Endothelial cell of umbilical vein (primary cell): ENCODE results near the gene STOML1. TPM values are rescaled to one million over a fixed set of nuclear protein-coding genes. Genes with fewer than 3 reads are reported as not detected.

ENCODE experiments used
- Bru-seq: library from RNA; stranded (reverse); fragments of 400-500 nt; gene quantifications from one replicate; lab custom pipeline; 2021; lab: Mats Ljungman, UMichigan
- BruChase-seq, 2 experiments: library from RNA; stranded (reverse); fragments of 400-500 nt; gene quantifications; one replicate each; lab custom pipeline; 2021; lab: Mats Ljungman, UMichigan
- BruUV-seq: library from RNA; stranded (reverse); fragments of 400-500 nt; replicated peaks from 2 replicates; lab custom pipeline; 2021; lab: Mats Ljungman, UMichigan
- CTCF ChIA-PET: fragments of 300-600, 350-600 bp; sonication (Branson Sonifier 250); formaldehyde crosslinking; loops from one replicate; lab custom pipeline; 2021; ENCODE audit warnings: antibody characterized with exemption, inconsistent platforms; lab: Charles Lee
- POLR2A ChIA-PET: fragments of 300-600, 350-600 bp; sonication (Branson Sonifier 250); formaldehyde crosslinking; loops from one replicate; lab custom pipeline; 2021; ENCODE audit warnings: antibody characterized with exemption, inconsistent platforms; lab: Charles Lee
- DNase-seq: peaks from one replicate; pipeline ENCODE4 v3.0.0-alpha.2; 2011; ENCODE audit warnings: low read depth, low spot score
- FAIRE-seq: peaks from 2 replicates; lab custom pipeline; 2011; peaks lifted over from hg19 to GRCh38; lab: Jason Lieb, UNC
- H2AFZ ChIP-seq: 2 replicates; pipeline ENCODE4 v1.6.0; 2012; ENCODE audit warnings: low read depth, low read length, control low read depth, inconsistent platforms
- H3K27ac ChIP-seq: 2 replicates; pipeline ENCODE4 v1.5.1; 2011; ENCODE audit warnings: low read depth, mild to moderate bottlenecking, control low read depth, low read length, moderate library complexity; ENCODE audit not compliant: insufficient read depth
- H3K27me3 ChIP-seq, 2 experiments: 2 replicates each; pipeline versions ENCODE4 v1.6.0 to v1.6.1; 2011; ENCODE audit warnings: low read length in 2 of 2, mixed read lengths in 1 of 2; ENCODE audit not compliant: control insufficient read depth in 2 of 2, insufficient read depth in 2 of 2
- H3K36me3 ChIP-seq, 2 experiments: 2 replicates in 1 of 2; 3 replicates in 1 of 2; pipeline ENCODE4 v1.5.1; 2011; ENCODE audit warnings: low read length in 2 of 2, mild to moderate bottlenecking in 1 of 2, moderate library complexity in 1 of 2; ENCODE audit not compliant: control insufficient read depth in 2 of 2, insufficient read depth in 2 of 2; ENCODE audit errors: extremely low read depth in 1 of 2
- H3K4me1 ChIP-seq: 3 replicates; pipeline ENCODE4 v1.5.1; 2011; ENCODE audit warnings: mild to moderate bottlenecking, low read length; ENCODE audit not compliant: control insufficient read depth, insufficient read depth; ENCODE audit errors: extremely low read depth
- H3K4me2 ChIP-seq: 2 replicates; pipeline ENCODE4 v1.6.1; 2011; ENCODE audit warnings: low read length, control low read depth, mixed read lengths; ENCODE audit not compliant: insufficient read depth
- H3K4me3 ChIP-seq, 3 experiments: fragments of 200-600 bp in 1 of 3; sonication (generic), shearing (Covaris generic) in 1 of 3; replicated peaks in 1 of 3; 2 replicates each; pipeline ENCODE4 v1.5.1; 2011 to 2016; ENCODE audit warnings: control low read depth in 3 of 3, low read length in 3 of 3, mild to moderate bottlenecking in 2 of 3, inconsistent platforms in 1 of 3, low read depth in 1 of 3, moderate library complexity in 1 of 3; ENCODE audit not compliant: insufficient read depth in 1 of 3
- H3K79me2 ChIP-seq: 2 replicates; pipeline ENCODE4 v1.6.0; 2012; ENCODE audit warnings: low read length, inconsistent platforms; ENCODE audit not compliant: control insufficient read depth, insufficient read depth
- H3K9ac ChIP-seq: replicated peaks from 2 replicates; pipeline ENCODE3; 2011; ENCODE audit warnings: low read length, control low read depth; ENCODE audit not compliant: insufficient read depth; ENCODE audit errors: extremely low read depth
- H3K9me1 ChIP-seq: replicated peaks from 3 replicates; pipeline ENCODE4 v1.6.0; 2011; ENCODE audit warnings: mild to moderate bottlenecking, low read length; ENCODE audit not compliant: control insufficient read depth, insufficient read depth; ENCODE audit errors: extremely low read depth
- H3K9me3 ChIP-seq: replicated peaks from 2 replicates; pipeline ENCODE4 v1.5.1; 2012; ENCODE audit warnings: low read length, inconsistent platforms; ENCODE audit not compliant: control insufficient read depth, insufficient read depth
- H4K20me1 ChIP-seq: replicated peaks from 2 replicates; pipeline ENCODE3; 2011; ENCODE audit warnings: mild to moderate bottlenecking, low read length; ENCODE audit not compliant: control insufficient read depth, insufficient read depth; ENCODE audit errors: extremely low read depth
- EZH2 ChIP-seq: IDR thresholded peaks from 2 replicates; pipeline ENCODE4 v1.6.1; 2012; ENCODE audit warnings: borderline replicate concordance, low read depth, mild to moderate bottlenecking, moderate library complexity, low read length, inconsistent platforms; ENCODE audit not compliant: severe bottlenecking
- FOS ChIP-seq: IDR thresholded peaks from 2 replicates; pipeline ENCODE4 v1.6.1; 2011; ENCODE audit warnings: mild to moderate bottlenecking, low read length, moderate library complexity, borderline replicate concordance; ENCODE audit not compliant: insufficient read depth
- GATA2 ChIP-seq: IDR thresholded peaks from 2 replicates; pipeline ENCODE4 v1.7.0; 2011; ENCODE audit warnings: low read depth, mild to moderate bottlenecking, moderate library complexity, mixed read lengths, low read length; ENCODE audit not compliant: insufficient read length, insufficient read depth
- JUN ChIP-seq: IDR thresholded peaks from 2 replicates; pipeline ENCODE4 v1.6.1; 2011; ENCODE audit warnings: borderline replicate concordance, low read depth; ENCODE audit not compliant: insufficient read length, insufficient read depth
- MYC ChIP-seq: IDR thresholded peaks from one replicate; pipeline ENCODE4 v1.6.1; 2011; ENCODE audit warnings: mild to moderate bottlenecking, low read depth, low read length
- POLR2A ChIP-seq: IDR thresholded peaks from 2 replicates; pipeline ENCODE4 v1.6.1; 2012; ENCODE audit warnings: low read depth, mild to moderate bottlenecking, control low read depth, low read length
- POLR2AphosphoS5 ChIP-seq: IDR thresholded peaks from 2 replicates; pipeline ENCODE4 v1.6.1; 2012; ENCODE audit warnings: low read depth, mild to moderate bottlenecking, control low read depth, low read length, moderate library complexity; ENCODE audit not compliant: insufficient read depth
- dilution Hi-C: fragments of 300-500 bp; cut with MboI; formaldehyde crosslinking; loops from one replicate; pipeline ENCODE4 v1.15.0; 2019; ENCODE audit warnings: low sequenced_read_pairs; ENCODE audit not compliant: extremely low pct_ligation_motif_present
- intact Hi-C: fragments of 100-400 bp; cut with micrococcal nuclease; formaldehyde crosslinking; loops from one replicate; pipeline ENCODE4 v1.10.0; 2022
- long read RNA-seq: library from polyadenylated mRNA; stranded (forward); transcript quantifications from one replicate; pipeline ENCODE4 v2.0.0, GENCODE V29; 2021
- polyA minus RNA-seq, 3 experiments: library from RNA; depleted of rRNA, polyadenylated mRNA; stranded (reverse); fragments of >200 nt; gene quantifications; 1 replicate in 1 of 3; 2 replicates in 2 of 3; pipeline ENCODE4 v1.2.3, GENCODE V29; 2011
- polyA plus RNA-seq, 4 experiments: library from polyadenylated mRNA; depleted of rRNA in 3 of 4; stranded (reverse) in 3 of 4; unstranded in 1 of 4; fragments of >200 nt; gene quantifications; 2 replicates each; pipeline versions ENCODE4 v1.2.1 to v1.2.3, GENCODE V29; 2011 to 2012; ENCODE audit warnings: missing spikeins in 1 of 4
- total RNA-seq: library from RNA; stranded (reverse); gene quantifications from 2 replicates; pipeline ENCODE4 v1.2.3, GENCODE V29; 2021
- TF ChIP-seq, protein P1 (sequence below): IDR thresholded peaks from 2 replicates; pipeline ENCODE4 v1.6.1; 2011; ENCODE audit not compliant: insufficient read depth, insufficient read length
- TF ChIP-seq, protein P2 (sequence below), 2 donors: IDR thresholded peaks; 1 replicate in 1 of 2; 2 replicates in 1 of 2; pipeline ENCODE4 v1.5.1; 2011; ENCODE audit warnings: low read length in 2 of 2, mild to moderate bottlenecking in 2 of 2, moderate library complexity in 2 of 2, control low read depth in 1 of 2, inconsistent platforms in 1 of 2, low read depth in 1 of 2; ENCODE audit not compliant: insufficient read depth in 1 of 2; ENCODE audit errors: extremely low read depth in 1 of 2

Gene STOML1, protein sequence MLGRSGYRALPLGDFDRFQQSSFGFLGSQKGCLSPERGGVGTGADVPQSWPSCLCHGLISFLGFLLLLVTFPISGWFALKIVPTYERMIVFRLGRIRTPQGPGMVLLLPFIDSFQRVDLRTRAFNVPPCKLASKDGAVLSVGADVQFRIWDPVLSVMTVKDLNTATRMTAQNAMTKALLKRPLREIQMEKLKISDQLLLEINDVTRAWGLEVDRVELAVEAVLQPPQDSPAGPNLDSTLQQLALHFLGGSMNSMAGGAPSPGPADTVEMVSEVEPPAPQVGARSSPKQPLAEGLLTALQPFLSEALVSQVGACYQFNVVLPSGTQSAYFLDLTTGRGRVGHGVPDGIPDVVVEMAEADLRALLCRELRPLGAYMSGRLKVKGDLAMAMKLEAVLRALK
- total RNA-seq (12.4 and 12.9 TPM in 2 replicates), polyA plus RNA-seq (15.4 and 16.7 TPM in 2 replicates), polyA minus RNA-seq (10.3 and 10.5 TPM in 2 replicates), Bru-seq, nascent RNA (percentile 38 among the genes with signal in this experiment), BruChase-seq, experiment 1, labeled RNA remaining after a 6-hour chase (percentile 41 among the genes with signal in this experiment), BruChase-seq, experiment 2, labeled RNA remaining after a 2-hour chase (percentile 38 among the genes with signal in this experiment)
- 11.6 and 15.3 TPM in 2 replicates for polyA plus RNA-seq (2011; cell fraction: cytosol; rRNA removed)
- 12.1 and 12.5 TPM in 2 replicates for polyA plus RNA-seq (2011; cell fraction: nucleus; rRNA removed)
- polyA plus RNA-seq (2012), result 6.2 and 6.9 TPM in 2 replicates
- polyA minus RNA-seq (2011; cell fraction: cytosol; rRNA and poly(A)+ RNA removed), result 2.0 TPM
- 2.3 and 2.5 TPM in 2 replicates for polyA minus RNA-seq (2011; cell fraction: nucleus; rRNA and poly(A)+ RNA removed)
- long read RNA-seq, full-length matches to known transcripts, result 10 of 15 reads
- long read RNA-seq, partial matches to known transcripts, result 2 of 15 reads
- long read RNA-seq, other reads (novel, unspliced or antisense), result 3 of 15 reads

DNA sequence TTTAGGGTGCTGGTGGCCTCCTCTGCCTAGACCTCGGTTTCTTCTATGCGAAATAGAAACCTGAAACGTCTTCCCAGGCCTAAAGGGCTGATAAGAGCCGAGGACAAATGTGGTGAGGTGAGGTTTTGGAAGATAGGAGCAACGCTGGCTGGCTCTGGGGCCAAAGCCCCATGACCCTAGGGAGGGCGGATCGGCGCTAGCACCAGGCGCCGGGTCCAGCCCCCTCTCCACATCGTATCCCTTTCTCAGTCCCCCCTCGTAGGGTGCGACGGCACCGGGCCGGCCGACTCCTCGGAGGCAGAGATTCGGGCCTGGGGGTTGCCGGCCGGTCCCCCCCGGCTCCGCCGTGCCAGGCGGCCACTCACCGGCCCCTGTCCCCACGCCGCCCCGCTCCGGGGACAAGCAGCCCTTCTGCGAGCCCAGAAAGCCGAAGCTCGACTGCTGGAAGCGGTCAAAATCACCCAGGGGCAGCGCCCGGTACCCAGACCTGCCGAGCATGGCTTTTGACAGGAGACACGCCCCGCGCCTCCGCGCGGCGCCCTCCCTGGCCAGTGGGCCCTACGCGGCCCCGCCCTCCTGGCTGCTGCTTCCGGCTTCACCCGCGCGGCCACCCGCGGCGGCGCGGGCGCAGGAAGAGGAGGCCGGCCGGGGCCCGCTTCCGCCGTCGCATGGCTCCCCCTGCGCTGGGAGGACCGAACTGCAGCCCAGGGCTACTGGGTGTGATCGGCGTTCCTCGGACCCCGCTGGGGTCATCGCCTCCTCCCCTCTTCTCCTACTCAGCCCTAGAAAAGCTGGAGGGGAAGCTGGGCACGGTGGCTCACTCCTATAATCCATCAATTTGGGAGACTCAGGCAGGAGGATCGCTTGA, at the start of gene STOML1:
Gene STOML1, minus strand, starts transcription at position 570 of the 868 bp plus-strand sequence. Its CDS starts 72 bp downstream, at position 498.
- DNase-seq (peak; percentile 90), FAIRE-seq (peak; percentile 85)
- H3K4me1 ChIP-seq, result peaks cover 60% of the 10 kb centered on the region
- ChIA-PET CTCF (interaction anchor here (0.6 to 7.0 kb wide), 11 partner anchors 9 to 54 kb away, joined by 3 to 53 read pairs (median 4); no protein-coding TSS in a partner anchor), POLR2A (no interaction called here)
- H3K27ac ChIP-seq, result peak within 1 kb of the TSS; percentile 4
- H3K9me1 ChIP-seq, result no peaks in the 10 kb centered on the region
- peak within 1 kb of the TSS; percentile 54 for H3K9ac ChIP-seq
- no peaks in the 10 kb centered on the region for H3K27me3 ChIP-seq
- no peaks in the 10 kb centered on the region for H3K36me3 ChIP-seq
- H3K4me3 ChIP-seq, result peak within 1 kb of the TSS; percentile 51 to 67 (median 62)
- peak within 1 kb of the TSS; percentile 83 for H3K4me2 ChIP-seq
- H3K9me3 ChIP-seq, result no peaks in the 10 kb centered on the region
- no peaks in the 10 kb centered on the region for H4K20me1 ChIP-seq
- TF ChIP-seq, protein P1, sequence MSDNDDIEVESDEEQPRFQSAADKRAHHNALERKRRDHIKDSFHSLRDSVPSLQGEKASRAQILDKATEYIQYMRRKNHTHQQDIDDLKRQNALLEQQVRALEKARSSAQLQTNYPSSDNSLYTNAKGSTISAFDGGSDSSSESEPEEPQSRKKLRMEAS, result peak; percentile 67
- TF ChIP-seq FOS (no peak), MYC (no peak), JUN (no peak), POLR2A (peak; percentile 67), GATA2 (no peak), EZH2 (no peak), POLR2AphosphoS5 (peak; percentile 90)
- TF ChIP-seq, protein P2, sequence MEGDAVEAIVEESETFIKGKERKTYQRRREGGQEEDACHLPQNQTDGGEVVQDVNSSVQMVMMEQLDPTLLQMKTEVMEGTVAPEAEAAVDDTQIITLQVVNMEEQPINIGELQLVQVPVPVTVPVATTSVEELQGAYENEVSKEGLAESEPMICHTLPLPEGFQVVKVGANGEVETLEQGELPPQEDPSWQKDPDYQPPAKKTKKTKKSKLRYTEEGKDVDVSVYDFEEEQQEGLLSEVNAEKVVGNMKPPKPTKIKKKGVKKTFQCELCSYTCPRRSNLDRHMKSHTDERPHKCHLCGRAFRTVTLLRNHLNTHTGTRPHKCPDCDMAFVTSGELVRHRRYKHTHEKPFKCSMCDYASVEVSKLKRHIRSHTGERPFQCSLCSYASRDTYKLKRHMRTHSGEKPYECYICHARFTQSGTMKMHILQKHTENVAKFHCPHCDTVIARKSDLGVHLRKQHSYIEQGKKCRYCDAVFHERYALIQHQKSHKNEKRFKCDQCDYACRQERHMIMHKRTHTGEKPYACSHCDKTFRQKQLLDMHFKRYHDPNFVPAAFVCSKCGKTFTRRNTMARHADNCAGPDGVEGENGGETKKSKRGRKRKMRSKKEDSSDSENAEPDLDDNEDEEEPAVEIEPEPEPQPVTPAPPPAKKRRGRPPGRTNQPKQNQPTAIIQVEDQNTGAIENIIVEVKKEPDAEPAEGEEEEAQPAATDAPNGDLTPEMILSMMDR (IDR thresholded peaks at IDR 0.05; ENCODE audit: extremely low read depth in 1 of 2, insufficient read depth in 1 of 2, low read depth in 1 of 2, low read length in 2 of 2), result peak; percentile 89 to 92
- BruUV-seq, result no TSS peak
- H3K79me2 ChIP-seq, result peaks cover 21% of the 10 kb centered on the region
- H2AFZ ChIP-seq, result peak within 1 kb of the TSS; percentile 86
- dilution Hi-C loops (no loop called here), intact Hi-C loops (loop anchor here (1.0 to 2.0 kb wide), 3 partner anchors 10 to 41 kb away; no protein-coding TSS in a partner anchor)
